ENCODE results near the gene REEP1. TPM values are rescaled to one million over a fixed set of nuclear protein-coding genes. Genes with fewer than 3 reads are reported as not detected.
A peak's percentile ranks its signal among the peaks of the same experiment; 100 is the strongest.

REEP1 gene
- total RNA-seq, 1 donor from 2014 or later: 6.4 TPM

DNA sequence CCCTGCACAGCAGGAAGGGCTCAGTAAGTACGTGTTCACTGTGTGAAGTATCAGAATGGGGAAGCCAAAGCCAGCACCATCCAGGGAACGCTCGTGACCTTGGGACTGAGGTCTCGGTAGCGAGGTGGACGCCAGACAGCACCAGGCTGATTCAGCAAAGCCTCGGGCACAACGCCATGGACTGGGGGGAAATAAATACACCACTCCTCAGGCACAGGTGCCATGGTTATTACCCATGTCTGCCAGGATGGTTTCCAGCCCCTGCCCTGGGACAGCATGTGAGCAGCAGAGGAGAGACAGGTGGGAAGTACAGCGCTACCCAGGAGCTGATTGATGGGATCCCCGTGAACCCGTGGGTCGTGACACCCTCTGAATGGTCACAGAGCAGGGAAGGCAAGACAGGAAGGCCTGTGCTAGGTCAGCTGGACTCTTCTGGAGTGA, 53.0 kb downstream of the REEP1 start:
- Histone ChIP-seq H3K36me3 (no peaks in the 10 kb centered on the region), H3K27me3 (no peaks in the 10 kb centered on the region), H3K4me1 (peaks cover 0 to 13% of the 10 kb centered on the region in 2 donors), H3K27ac (peak overlapping the region; percentile 29 to 36), H3K9me3 (no peaks in the 10 kb centered on the region), H3K4me3 (no peak overlapping the region)
- intact Hi-C loops (cut with DNase I): loop anchor here (5.0 kb wide), 1 partner anchor 37 kb away; no protein-coding TSS in a partner anchor
- peak in 1 of 2 donors; percentile 8 for DNase-seq (ENCODE audit: low spot score in 2 of 2)
- TF ChIP-seq, protein P1, sequence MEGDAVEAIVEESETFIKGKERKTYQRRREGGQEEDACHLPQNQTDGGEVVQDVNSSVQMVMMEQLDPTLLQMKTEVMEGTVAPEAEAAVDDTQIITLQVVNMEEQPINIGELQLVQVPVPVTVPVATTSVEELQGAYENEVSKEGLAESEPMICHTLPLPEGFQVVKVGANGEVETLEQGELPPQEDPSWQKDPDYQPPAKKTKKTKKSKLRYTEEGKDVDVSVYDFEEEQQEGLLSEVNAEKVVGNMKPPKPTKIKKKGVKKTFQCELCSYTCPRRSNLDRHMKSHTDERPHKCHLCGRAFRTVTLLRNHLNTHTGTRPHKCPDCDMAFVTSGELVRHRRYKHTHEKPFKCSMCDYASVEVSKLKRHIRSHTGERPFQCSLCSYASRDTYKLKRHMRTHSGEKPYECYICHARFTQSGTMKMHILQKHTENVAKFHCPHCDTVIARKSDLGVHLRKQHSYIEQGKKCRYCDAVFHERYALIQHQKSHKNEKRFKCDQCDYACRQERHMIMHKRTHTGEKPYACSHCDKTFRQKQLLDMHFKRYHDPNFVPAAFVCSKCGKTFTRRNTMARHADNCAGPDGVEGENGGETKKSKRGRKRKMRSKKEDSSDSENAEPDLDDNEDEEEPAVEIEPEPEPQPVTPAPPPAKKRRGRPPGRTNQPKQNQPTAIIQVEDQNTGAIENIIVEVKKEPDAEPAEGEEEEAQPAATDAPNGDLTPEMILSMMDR (IDR thresholded peaks at IDR 0.05): no peak

DNA sequence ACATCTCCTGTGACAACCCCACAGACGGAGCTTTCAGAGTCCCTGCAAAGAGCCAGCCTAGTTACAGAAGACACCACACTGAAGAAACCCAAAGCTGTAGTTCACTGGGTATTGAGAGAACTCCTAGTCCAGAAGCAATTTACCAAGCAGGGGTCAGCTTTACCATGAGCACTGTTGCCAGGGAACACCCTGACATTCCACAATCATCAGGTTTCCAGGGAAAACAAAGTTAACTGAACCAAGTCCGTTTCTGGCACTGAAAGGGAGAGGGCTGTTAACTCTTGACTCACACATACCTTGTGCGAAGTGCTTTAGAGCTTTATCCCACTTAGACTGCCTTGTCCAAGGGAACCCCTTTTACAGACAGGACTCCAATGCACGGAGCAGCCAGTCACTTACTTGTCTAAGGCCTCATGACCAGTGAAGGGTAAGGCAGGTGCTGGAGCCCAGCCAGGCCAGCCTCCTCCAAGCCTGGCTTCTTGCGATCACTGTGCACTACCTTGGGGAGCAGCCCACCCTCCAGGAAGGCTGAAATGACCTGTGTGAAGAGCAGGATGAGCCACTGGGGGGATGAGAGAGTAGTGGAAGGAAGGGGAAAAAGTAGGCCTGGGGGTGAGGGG, 53.9 kb downstream of the REEP1 start:
- no peaks in the 10 kb centered on the region for H3K36me3 ChIP-seq
- H3K9me3 ChIP-seq: no peaks in the 10 kb centered on the region
- no peaks in the 10 kb centered on the region for H3K27me3 ChIP-seq
- H3K4me1 ChIP-seq: peaks cover 0 to 13% of the 10 kb centered on the region in 2 donors
- H3K4me3 ChIP-seq: no peak overlapping the region
- intact Hi-C loops (cut with DNase I): loop anchor here (5.0 kb wide), 1 partner anchor 36 kb away; no protein-coding TSS in a partner anchor
- TF ChIP-seq, protein P1 (IDR thresholded peaks at IDR 0.05): no peak
- no peak for DNase-seq (ENCODE audit: low spot score in 2 of 2)
- H3K27ac ChIP-seq: peak overlapping the region; percentile 29 to 36

DNA sequence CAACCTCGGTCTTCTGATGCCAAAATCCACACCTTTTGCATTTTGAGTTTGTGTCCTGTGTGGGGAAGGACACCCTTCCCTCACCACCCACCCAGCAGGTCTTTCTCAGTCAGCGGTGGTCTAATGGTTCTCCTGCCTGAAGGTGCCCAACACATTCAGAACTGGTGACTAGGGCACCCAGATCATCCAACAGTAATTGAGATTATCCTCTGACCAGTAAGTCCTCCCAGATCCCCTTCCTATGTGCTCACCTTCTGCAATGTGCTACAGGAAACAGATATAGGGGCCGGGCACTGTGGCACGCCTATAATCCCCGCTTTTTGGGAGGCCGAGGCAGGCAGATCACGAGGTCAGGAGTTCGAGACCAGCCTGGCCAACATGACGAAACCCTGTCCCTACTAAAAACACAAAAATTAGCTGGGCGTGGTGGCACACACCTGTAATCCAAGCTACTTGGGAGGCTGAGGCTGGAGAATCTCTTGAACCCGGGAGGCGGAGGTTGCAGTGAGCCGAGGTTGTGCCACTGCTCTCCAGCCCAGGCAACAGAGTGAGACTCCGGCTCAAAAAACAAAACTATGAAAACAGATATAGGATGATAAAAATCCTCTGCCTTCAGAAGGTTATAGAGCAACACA, 56.2 kb downstream of the REEP1 start:
- intact Hi-C loops (cut with DNase I): loop anchor here (5.0 kb wide), 1 partner anchor 34 kb away; no protein-coding TSS in a partner anchor
- Histone ChIP-seq H3K27me3 (no peaks in the 10 kb centered on the region), H3K9me3 (no peaks in the 10 kb centered on the region), H3K27ac (no peak overlapping the region), H3K4me1 (peaks cover 0 to 13% of the 10 kb centered on the region in 2 donors), H3K36me3 (peaks cover 0 to 3% of the 10 kb centered on the region in 2 donors), H3K4me3 (no peak overlapping the region)
- no peak for DNase-seq (ENCODE audit: low spot score in 2 of 2)
- TF ChIP-seq, protein P1 (IDR thresholded peaks at IDR 0.05): no peak

DNA sequence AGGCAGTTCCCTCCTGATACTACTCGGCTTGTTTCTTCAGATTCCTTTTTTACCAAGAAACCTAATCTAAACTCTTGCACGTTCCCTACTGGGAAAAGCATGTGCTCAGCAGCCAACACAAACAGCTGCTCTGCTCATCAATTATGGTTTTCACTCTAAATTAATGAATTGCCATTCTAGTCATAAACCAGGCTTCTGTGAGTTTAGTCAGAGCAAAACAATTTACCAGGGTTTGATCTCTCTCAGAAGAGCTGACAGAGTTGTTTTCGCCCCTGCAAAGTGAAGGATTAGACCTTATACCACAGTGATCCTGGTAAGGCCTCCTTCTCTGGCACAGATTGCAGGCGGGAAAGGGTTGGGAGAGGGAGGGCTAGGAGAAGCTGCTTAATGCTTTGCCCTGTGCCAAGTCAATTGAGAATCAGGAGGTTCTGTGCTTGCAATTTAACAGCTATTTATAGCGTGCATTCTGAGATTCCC, 57.2 kb downstream of the REEP1 start:
- intact Hi-C loops (cut with DNase I): loop anchor here (5.0 kb wide), 1 partner anchor 33 kb away; no protein-coding TSS in a partner anchor
- DNase-seq (ENCODE audit: low spot score in 2 of 2): no peak
- peaks cover 0 to 3% of the 10 kb centered on the region in 2 donors for H3K36me3 ChIP-seq
- H3K4me3 ChIP-seq: no peak overlapping the region
- H3K9me3 ChIP-seq: no peaks in the 10 kb centered on the region
- TF ChIP-seq, protein P1 (IDR thresholded peaks at IDR 0.05): no peak
- H3K27me3 ChIP-seq: no peaks in the 10 kb centered on the region
- H3K4me1 ChIP-seq: peaks cover 0 to 13% of the 10 kb centered on the region in 2 donors
- H3K27ac ChIP-seq: no peak overlapping the region

DNA sequence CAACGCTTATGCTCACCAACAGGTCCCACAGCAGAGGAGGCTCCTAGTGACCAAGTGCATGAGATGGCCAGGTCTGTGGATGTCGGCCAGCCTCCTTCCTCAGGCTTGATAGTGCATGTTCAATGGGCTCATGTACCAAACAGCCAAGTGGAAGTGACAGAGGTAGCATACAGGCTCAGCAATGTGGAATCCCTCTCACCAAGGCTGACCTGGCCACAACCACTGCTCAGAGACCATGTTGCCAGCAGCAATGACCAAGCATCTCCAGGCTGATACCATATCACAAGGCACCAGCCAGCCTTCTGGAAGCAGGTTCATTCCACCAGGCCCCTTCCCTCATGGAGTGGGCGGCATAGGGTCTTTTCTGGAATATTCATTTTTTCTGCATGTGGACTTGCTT, 61.5 kb downstream of the REEP1 start:
- TF ChIP-seq, protein P1 (IDR thresholded peaks at IDR 0.05): no peak
- peaks cover 7 to 11% of the 10 kb centered on the region in 2 donors for H3K9me3 ChIP-seq
- H3K4me1 ChIP-seq: peaks cover 0 to 6% of the 10 kb centered on the region in 2 donors
- intact Hi-C loops (cut with DNase I): no loop called here
- H3K36me3 ChIP-seq: peaks cover 0 to 3% of the 10 kb centered on the region in 2 donors
- H3K27ac ChIP-seq: no peak overlapping the region
- H3K4me3 ChIP-seq: no peak overlapping the region
- no peak for DNase-seq (ENCODE audit: low spot score in 2 of 2)
- no peaks in the 10 kb centered on the region for H3K27me3 ChIP-seq
